Nasal cavity respiratory epithelium epithelial cell of viscerocranial mucosa (primary cell): Measurements from ENCODE around the gene PROKR1. TPM values are rescaled to one million over a fixed set of nuclear protein-coding genes. Genes with fewer than 3 reads are reported as not detected.

Experiments used
- total RNA-seq: library from RNA; depleted of rRNA; stranded (reverse); fragments of >200 nt; gene quantifications from 2 replicates; pipeline ENCODE4 v1.2.3, GENCODE V29; 2014

The PROKR1 gene
- under 0.01 TPM in 1 of 2 replicates, not detected in the other for total RNA-seq

GRCh38 chr2:68643011-68643873, at the start of gene PROKR1:
TSS of gene PROKR1 (plus strand) at chr2:68643579. CDS start at chr2:68645822, 2,243 bp downstream.

Other genes with a start within 250 kb of the PROKR1 start
- gene FBXO48, start 176.3 kb upstream of the PROKR1 start, total RNA-seq = 0.68 and 1.00 TPM in 2 replicates
- gene APLF, start 176.0 kb upstream of the PROKR1 start, total RNA-seq = 4.1 and 8.7 TPM in 2 replicates
- 1.7 and 2.1 TPM in 2 replicates for gene ARHGAP25, start 91.2 kb downstream of the PROKR1 start, total RNA-seq
- gene BMP10, start 227.8 kb downstream of the PROKR1 start, total RNA-seq = not detected in 2 replicates